Right atrium auricular region (tissue), 2 donors: Measurements from ENCODE around the gene CX3CL1. TPM values are rescaled to one million over a fixed set of nuclear protein-coding genes. Genes with fewer than 3 reads are reported as not detected.

Source experiments
- DNase-seq: peaks from one replicate; pipeline ENCODE4 v3.0.0-alpha.2; 2019; ENCODE audit warnings: low spot score
- H3K27ac ChIP-seq, 2 donors: fragments of 200-600 bp; sonication (generic); 1 replicate in 1 of 2; 2 replicates in 1 of 2; pipeline ENCODE4 v1.5.1; 2016 to 2019
- H3K27me3 ChIP-seq, 2 donors: fragments of 200-600 bp; sonication (generic); one replicate each; pipeline versions ENCODE4 v1.5.1 to v1.6.0; 2017 to 2019
- H3K36me3 ChIP-seq: fragments of 200-600 bp; sonication (generic); one replicate; pipeline ENCODE4 v1.5.1; 2016
- H3K4me1 ChIP-seq, 2 donors: fragments of 200-600 bp; sonication (generic); one replicate each; pipeline versions ENCODE4 v1.5.1 to v1.6.0; 2017 to 2019
- H3K4me3 ChIP-seq, 2 donors: fragments of 200-600 bp; sonication (generic); 1 replicate in 1 of 2; 2 replicates in 1 of 2; pipeline ENCODE4 v1.5.1; 2017 to 2019; ENCODE audit warnings: mild to moderate bottlenecking in 1 of 2, moderate library complexity in 1 of 2
- H3K9me3 ChIP-seq, 2 donors: fragments of 200-600 bp; sonication (generic); one replicate each; pipeline ENCODE4 v1.5.1; 2019
- total RNA-seq, 2 donors: library from RNA; depleted of rRNA; stranded (reverse); fragments of >200 nt; gene quantifications; one replicate each; pipeline ENCODE4 v1.1.0, GENCODE V29; 2016
- TF ChIP-seq, protein P1 (sequence below), 2 donors: fragments of 200-600 bp; sonication (generic); IDR thresholded peaks; one replicate each; pipeline ENCODE4 v1.5.1; 2019; ENCODE audit warnings: antibody characterized with exemption in 2 of 2

The CX3CL1 gene
- total RNA-seq, 2 donors from 2014 or later = 17.1 to 17.8 TPM

DNA sequence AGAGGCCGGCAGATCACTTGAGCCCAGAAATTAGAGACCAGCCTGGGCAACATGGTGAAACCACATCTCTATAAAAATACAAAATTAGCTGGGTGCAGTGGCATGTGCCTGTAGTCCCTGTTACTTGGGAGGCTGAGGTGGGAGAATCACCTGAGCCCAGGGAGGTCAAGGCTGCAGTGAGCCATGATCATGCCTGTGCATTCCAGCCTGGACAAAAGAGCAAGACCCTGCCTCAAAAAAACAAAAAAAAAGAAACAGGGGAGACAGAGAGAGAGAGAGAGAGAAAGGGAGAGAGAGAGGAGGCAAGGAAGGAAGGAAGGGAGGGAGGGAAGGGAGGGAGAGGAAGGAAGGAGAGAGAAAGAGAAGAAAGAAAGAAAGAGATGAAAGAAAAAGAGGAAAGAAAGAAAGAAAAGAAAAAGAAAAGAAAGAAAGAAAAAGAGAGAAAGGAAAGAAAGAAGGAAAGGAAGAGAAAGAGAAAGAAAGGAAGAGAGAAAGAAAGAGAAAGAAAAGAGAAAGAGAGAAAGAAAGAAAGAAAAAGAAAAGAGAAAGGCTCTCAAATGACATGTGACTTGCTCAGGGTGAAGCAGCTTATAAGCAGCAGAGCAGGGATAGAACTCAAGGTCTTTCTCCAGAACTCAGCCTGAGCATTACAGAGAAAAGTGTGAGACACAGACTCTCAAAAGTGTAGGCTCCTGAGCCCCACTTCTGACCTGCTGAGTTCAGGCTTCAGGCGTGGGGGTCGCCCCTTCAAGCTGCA, 15.5 kb downstream of the CX3CL1 start:
- Histone ChIP-seq H3K27ac (no peak overlapping the region), H3K4me1 (peaks cover 0 to 38% of the 10 kb centered on the region in 2 donors), H3K9me3 (no peaks in the 10 kb centered on the region), H3K4me3 (no peak overlapping the region), H3K27me3 (no peaks in the 10 kb centered on the region), H3K36me3 (no peaks in the 10 kb centered on the region)
- TF ChIP-seq, protein P1, sequence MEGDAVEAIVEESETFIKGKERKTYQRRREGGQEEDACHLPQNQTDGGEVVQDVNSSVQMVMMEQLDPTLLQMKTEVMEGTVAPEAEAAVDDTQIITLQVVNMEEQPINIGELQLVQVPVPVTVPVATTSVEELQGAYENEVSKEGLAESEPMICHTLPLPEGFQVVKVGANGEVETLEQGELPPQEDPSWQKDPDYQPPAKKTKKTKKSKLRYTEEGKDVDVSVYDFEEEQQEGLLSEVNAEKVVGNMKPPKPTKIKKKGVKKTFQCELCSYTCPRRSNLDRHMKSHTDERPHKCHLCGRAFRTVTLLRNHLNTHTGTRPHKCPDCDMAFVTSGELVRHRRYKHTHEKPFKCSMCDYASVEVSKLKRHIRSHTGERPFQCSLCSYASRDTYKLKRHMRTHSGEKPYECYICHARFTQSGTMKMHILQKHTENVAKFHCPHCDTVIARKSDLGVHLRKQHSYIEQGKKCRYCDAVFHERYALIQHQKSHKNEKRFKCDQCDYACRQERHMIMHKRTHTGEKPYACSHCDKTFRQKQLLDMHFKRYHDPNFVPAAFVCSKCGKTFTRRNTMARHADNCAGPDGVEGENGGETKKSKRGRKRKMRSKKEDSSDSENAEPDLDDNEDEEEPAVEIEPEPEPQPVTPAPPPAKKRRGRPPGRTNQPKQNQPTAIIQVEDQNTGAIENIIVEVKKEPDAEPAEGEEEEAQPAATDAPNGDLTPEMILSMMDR (IDR thresholded peaks at IDR 0.05) = no peak
- no peak for DNase-seq

DNA sequence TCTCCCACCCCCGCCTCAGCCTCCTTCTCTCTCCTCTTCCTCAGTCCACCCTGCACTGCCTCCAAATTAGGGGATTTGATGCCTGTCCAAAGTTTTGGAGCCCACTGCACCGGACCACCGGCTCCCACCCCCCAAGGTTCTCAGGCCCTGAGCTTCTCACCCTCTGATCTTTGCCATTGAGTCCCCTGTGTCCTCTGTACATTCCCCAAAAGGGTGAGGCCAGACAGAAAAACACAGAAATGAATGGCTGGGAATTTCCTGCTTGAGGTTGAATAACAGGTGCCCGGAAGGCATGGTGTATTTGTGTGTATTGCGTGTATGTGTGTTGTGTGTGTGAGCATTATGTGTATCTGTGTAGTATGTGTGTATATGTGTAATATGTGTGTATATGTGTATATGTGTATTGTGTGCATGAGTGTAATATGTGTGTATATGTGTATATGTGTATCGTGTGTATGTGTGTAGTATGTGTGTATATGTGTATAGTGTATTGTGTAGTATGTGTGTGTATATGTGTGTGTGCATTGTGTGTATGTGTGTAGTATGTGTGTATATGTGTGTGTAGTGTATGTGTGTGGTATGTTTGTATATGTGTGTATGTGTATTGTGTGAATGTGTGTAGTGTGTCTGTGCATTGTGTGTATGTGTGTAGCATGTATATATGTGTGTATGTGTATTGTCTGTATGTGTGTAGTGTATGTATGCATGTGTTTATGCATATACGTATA, 16.2 kb downstream of the CX3CL1 start:
- Histone ChIP-seq H3K27ac (no peak overlapping the region), H3K4me1 (peaks cover 0 to 36% of the 10 kb centered on the region in 2 donors)

DNA sequence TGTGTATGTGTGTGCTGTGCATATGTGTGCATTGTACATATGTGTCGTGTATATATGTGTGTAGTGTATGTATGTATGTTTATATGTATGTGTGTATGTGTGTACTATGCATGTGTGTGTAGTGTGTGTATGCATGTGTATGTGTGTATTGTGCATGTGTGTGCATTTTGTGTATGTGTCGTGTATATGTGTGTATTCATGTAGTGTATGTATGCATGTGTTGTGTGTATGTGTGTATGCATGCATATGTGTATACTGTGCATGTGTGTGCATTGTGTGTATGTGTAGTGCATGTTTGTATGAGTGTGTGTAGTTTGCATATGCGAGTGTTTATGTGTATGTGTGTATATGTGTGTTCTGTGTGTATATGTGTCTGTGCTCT, 16.8 kb downstream of the CX3CL1 start:
- TF ChIP-seq, protein P1 (IDR thresholded peaks at IDR 0.05) = no peak
- no peaks in the 10 kb centered on the region for H3K36me3 ChIP-seq
- H3K4me3 ChIP-seq = no peak overlapping the region
- no peak overlapping the region for H3K27ac ChIP-seq
- DNase-seq = no peak
- peaks cover 0 to 31% of the 10 kb centered on the region in 2 donors for H3K4me1 ChIP-seq
- H3K27me3 ChIP-seq = no peaks in the 10 kb centered on the region
- no peaks in the 10 kb centered on the region for H3K9me3 ChIP-seq

More for the DNA sequence above, 16.2 kb downstream of the CX3CL1 start:
- TF ChIP-seq, protein P1 (IDR thresholded peaks at IDR 0.05) = no peak
- no peaks in the 10 kb centered on the region for H3K9me3 ChIP-seq
- no peak overlapping the region for H3K4me3 ChIP-seq
- no peaks in the 10 kb centered on the region for H3K36me3 ChIP-seq
- no peaks in the 10 kb centered on the region for H3K27me3 ChIP-seq
- DNase-seq = no peak

GRCh38 chr16:57390636-57391295, 18.5 kb downstream of the CX3CL1 start:
- no peak overlapping the region for H3K4me3 ChIP-seq
- no peaks in the 10 kb centered on the region for H3K27me3 ChIP-seq
- no peak for DNase-seq
- peaks cover 0 to 22% of the 10 kb centered on the region in 2 donors for H3K4me1 ChIP-seq
- no peaks in the 10 kb centered on the region for H3K9me3 ChIP-seq
- no peaks in the 10 kb centered on the region for H3K36me3 ChIP-seq
- TF ChIP-seq, protein P1 (IDR thresholded peaks at IDR 0.05) = no peak
- no peak overlapping the region for H3K27ac ChIP-seq

DNA sequence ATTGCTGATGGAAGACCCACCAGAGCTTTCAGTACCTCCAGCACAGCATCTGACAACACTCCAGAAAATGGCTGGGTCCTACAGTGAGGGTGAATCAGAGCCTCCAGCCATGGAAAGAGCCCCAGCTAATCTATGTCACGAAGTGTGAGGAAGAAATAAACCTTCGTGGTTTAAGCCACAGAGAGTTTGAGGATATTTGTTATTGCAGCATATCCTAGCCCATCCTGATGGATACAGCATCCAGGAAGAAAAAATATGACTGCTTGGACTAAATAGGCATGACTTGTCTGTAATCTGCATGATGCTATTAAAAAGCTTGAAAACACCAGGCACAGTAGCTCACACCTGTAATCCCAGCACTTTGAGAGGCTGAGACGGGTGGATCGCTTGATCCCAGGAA, 19.0 kb downstream of the CX3CL1 start:
- Histone ChIP-seq H3K36me3 (no peaks in the 10 kb centered on the region), H3K27ac (no peak overlapping the region), H3K4me1 (peaks cover 0 to 18% of the 10 kb centered on the region in 2 donors), H3K4me3 (no peak overlapping the region), H3K9me3 (no peaks in the 10 kb centered on the region), H3K27me3 (no peaks in the 10 kb centered on the region)
- TF ChIP-seq, protein P1 (IDR thresholded peaks at IDR 0.05) = no peak
- no peak for DNase-seq
